ENCODE results near the gene TWF1. TPM values are rescaled to one million over a fixed set of nuclear protein-coding genes. Genes with fewer than 3 reads are reported as not detected.

The TWF1 gene
- 164 TPM for total RNA-seq

DNA sequence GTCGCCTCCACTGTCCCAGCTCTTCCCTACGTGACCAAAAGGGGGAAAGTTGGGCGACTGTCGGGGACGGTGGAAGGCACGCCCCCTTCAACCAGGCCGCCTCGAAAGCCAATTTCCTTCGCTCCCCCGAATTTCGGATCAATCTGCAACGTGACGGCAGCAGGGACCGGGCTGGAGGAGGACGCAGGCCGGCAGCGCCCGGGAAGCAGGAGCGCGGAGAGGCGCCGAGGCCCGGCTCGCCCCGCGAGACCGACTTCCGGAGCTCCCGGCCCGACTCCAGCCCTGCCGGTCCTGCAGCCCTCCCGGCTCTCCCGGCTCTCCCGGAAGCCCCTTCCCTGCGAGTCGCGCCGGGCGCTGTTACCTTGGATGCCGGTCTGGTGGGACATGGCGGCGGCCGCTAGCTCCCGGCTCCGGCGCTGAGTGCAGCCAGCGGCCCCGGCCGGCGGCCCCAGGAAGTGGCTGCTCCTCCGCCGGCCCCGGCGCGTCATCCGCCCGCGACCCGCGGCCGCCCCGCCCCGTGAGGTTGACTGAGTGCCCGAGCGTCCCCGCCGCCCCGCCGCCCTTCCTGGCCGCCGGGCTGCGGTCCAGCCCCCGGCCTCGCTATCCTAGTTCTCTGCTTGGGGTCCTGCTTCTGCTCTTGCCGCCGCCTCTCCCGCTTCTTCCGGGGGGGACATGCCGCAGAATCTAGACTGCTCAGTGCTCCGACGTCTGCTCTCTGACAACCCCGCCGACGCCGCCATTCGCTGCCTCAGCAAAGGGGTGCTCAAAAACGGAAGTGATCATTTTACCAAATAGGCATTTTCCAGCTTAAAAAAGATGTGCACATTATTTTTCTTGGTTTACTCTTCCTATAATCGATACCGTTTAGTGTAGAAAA, at the start of gene TWF1:
Gene TWF1, minus strand, starts transcription at position 458 of the 877 bp plus-strand sequence. Its CDS starts 72 bp downstream, at position 386.
- peak; percentile 97 for ATAC-seq

DNA sequence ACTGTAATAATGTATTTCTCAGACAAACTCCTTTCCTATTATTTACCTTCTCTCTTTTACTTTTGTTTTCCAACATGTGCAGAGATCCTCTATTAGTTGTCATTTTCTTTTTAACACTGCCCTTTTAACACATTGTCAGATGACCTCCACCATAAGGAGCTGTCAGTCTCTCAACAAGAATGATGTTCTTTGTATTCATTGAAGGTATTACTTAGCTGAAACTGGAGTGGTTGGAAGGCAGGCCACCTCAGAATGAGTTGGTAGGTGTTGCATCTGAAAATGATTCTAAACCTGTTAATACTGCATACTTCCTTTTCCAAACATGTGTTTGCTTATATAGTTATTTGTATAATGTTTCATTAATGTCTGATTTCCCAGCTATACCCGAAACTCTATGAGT, 46.6 kb upstream of the TWF1 start:
- ATAC-seq, result peak; percentile 80

DNA sequence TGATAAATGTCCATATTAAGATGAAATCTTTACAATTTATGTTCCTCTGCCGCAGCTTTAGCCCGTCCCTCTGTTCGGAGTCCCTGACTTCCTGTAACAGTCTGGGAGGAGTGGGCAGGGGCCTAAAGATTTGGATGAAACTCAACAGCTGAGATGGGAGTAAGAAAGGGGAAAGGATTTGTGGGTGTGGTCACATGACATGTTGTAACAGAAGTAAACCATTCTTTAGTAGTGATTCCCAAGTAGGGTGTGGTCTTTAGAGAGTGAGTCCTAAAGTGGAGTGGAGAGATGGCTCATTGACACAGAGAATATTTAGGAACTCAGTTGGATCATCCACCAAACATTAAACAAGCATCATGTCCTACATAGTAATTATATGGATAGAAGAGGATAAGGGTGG, 42.7 kb upstream of the TWF1 start:
- peak; percentile 89 for ATAC-seq

DNA sequence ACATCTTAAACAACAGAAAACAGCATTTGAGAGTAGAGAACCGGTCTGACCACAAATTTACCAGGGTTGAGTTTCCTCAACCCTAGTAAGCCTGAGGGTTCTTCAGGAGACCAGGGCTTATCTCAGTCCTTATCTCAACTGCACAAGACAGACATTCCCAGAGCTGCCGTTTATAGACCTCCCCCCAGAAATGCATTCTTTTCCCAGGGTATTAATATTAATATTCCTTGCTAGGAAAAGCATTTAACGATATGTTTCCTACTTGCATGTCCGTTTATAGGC, 42.0 kb upstream of the TWF1 start:
- no peak for ATAC-seq

DNA sequence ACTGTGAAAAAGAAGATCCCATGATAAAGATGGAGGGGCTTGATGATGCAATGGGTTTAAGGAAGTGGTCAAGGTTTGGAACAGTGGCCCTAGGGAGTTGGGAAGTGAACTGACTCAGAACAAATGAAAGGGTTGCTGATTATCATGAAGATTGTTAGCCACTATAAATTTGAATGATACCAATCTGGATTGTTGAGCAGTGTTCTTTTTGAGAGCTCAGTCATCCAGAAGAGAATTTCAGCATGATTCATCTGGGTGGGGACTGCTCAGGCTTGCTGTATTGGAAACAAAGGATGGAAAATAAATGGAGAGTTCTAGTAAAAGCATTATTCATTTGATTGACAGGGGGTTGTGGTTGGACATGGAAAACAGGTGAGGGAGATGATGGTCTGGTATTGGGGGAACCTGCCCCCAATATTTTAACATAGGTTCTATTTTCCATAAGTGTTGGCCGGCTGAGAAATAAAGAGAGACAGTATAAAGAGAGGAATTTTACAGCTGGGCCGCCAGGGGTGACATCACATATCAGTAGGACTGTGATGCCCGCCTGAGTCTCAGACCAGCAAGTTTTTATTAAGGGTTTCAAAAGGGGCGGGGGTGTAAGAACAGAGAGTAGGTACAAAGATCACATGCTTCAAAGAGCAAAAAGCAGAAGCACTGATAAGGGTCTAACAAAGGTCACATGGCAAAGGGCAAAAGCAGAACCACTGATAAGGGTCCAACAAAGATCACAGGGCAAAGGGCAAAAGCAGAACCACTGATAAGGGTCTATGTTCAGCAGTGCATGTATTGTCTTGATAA, 41.5 kb upstream of the TWF1 start:
- peak; percentile 88 for ATAC-seq

DNA sequence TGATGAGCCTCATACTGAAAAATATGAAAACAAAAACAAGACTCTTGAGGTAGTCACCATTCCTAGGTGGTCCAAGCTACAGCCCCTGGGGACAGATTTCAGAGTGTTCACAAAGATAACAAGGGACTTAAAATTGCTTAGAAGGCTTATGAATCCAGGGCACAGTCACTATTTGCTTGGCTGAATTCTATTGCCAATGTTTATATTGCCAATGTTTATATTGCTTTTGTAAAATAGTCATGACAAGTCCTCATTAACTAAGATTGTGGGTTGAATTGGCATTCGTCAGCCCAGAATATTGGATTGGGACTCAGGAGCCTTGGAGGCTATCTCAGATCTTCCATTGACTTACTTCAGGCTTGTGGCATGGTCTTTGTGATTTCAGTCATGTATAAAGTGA, 36.1 kb upstream of the TWF1 start:
- no peak for ATAC-seq

DNA sequence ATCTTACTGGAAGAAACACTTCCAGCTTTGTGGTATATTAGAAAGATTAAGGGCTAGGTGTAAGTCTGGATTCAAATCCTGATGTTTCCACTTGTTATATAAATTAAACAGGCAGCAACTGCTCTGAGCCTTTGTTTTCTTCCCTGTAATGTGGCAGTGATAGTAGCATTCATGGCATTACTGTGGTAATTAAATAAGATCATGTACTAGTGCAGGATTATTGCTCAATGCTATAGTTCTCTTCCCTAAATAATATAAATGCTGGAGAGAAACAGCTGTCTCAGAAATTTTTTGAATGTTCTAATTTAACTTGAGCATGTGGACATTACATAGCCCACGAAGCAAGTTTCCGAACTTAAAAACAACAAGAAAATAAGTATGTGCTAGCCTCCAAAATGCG, 35.1 kb upstream of the TWF1 start:
- ATAC-seq, result no peak

DNA sequence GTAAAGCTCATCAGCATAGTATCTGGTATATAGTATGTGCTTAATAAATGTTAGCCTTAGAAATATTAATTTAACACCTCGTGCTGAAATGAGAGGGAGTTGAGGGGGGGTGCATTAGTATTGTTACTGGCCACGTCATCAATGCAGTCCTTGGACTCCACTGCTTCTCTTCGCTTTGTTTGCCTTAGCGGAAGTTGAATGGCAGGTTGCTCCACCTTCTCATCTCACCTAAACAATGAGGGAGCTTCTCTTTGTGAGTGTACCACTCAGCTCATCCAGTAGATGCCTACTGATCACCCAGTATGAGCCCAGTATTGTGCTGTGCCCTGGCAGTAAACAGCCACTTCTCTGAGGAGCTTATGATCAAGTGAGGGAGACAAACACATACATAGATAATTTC, 34.2 kb upstream of the TWF1 start:
- ATAC-seq, result peak; percentile 56

DNA sequence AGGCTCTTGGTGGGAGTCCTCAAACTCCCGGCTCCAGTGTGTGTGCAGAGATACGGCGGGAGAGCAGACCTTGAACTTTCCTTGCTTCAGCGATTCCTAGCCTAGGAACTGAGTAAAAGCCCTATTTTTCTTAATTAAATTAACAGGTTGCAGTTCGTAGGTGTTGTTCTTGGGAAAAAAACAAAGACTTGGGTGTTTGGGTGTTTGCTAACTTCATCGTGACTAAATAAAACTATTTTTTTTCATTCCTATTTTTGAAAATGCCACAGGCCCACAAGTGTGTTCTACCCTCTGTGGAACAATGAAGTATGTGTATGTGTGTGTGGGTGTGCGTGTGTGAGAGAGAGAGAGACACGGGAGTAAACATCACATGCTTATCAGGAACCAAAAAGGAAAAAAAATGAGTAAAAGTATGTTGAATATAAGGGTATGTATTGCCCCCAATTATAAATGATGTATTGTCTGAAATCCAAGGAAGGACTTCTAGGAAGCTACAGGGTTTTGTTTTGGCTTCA, 30.4 kb upstream of the TWF1 start:
- peak; percentile 35 for ATAC-seq

DNA sequence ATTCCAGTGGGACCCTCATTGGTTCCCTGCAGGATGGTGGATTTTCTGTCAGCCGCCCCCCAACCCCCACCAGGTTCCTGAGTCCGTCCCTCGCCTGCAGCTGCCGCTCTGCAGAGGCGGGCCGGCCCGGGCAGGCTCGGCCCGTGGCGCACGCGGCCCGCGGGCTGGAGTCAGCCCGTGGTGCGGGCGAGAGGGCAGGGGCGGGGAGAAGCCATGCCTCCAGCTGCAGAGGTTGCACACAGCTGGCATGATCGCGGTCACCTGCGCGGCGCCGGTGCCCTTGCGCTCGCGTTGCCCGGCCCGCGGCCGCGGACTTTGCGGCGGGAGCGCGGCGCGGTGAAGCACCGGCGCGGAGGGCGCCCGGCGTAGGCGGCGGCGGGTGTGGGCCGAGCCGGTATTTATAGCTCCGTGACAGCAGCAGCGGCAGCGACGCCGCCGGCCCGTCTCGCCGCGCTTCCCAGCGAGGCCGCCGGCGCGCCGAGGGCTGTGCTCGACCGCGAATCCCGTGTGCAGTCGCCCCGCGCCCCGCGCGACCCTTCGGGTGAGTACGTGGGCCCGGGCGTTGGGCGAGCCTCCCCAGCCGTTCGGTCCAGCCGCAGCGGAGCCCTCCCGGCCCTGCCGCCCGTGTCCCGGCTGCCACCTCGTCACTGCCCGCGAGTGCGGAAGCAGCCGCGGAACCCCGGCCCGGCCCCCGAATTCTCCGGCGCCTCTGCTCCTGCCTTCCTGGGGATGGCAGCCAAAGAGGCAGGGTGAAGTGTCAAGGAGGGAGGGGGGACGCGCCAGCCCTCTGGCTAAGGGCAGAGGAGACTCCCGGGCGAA, 29.7 kb upstream of the TWF1 start, which contains the start of gene TMEM117:
Gene TMEM117, plus strand, starts transcription at position 426 of the 819 bp plus-strand sequence.
- peak; percentile 79 for ATAC-seq

DNA sequence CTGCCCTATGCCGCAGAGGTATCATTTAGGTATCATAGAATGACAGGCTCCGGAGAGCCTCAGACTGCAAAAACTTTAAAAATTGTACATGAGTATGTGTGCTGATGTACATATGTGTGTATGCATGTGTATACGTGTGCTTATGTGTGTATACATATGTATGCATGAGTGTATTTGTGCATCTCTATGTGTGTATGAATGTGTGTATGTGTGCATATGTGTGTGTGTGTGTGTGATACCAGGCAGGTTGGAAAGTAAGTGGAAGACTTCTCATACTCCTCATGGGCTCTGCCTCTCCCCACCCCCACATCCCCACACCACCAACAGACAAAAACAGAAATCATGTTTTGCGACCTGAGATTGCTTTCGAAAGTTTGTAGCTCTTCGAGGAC, 29.1 kb upstream of the TWF1 start:
- peak; percentile 31 for ATAC-seq

DNA sequence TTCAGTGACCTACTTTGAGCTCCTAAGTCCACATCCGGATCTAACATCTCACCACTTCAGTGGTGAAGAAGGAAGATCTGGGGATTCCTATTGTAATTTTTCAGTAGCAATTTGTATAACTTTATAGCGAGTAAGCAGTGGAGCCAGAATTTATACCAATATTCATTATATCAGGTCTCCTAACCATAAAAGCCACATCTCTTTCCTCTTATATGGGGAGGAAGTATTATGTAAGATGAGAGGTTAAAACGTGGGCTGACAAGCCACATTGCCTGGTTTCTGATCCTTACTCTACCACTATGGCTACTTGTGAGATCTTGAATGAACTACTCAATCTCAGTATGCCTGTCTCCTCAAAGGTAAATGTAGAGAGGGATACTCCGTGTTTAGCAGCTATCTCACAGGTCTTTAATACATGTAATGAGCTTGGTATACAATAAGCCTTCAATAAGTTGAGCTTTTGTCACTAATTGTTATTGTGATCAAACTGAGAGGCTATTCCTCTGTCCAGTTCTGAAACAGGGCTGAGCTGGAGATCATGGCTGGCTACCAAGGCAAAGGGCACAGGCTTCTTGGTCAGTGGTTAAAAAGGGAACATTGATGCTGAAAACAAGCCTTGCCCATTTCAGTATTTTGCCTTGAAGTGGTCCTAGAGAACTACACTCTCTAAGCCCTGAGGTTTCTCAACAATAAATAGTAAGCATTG, 26.5 kb upstream of the TWF1 start:
- ATAC-seq, result no peak

DNA sequence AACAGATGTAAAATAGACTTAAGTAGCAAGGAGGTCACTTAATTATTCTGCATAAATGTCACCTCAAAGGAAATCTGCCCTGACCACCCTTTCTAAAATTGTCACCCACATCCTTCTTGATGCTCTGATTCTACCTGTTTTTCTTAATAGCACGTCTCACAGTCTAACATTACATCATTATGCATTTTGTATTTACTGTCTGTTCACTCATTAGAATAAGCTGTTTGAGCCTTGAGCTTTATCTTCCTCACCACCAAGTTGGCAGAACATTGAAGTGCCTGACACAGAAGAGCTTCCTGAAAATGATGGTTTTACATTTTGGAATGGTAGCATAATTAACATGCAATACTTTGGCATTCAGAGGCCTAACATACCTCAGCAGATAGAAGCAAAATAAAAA, 21.0 kb upstream of the TWF1 start:
- no peak for ATAC-seq

DNA sequence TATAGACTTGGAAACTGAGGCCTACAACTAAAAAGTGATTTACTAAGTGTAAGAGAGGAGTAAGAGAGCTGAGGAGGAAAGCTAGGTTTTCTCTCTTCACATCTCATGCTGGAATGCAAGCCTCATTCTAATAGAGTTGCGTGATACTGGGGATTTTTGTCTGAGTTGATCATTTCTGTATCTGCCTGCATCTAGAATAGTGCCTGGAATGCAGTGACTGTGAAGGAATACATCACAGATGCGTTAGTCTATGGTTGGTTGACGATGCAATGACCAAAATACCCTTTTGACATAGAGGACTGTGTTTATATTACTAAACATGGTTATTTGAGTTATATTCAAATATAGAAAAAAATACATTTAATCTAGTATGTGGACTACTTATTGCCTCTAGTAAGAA, 20.6 kb upstream of the TWF1 start:
- no peak for ATAC-seq

DNA sequence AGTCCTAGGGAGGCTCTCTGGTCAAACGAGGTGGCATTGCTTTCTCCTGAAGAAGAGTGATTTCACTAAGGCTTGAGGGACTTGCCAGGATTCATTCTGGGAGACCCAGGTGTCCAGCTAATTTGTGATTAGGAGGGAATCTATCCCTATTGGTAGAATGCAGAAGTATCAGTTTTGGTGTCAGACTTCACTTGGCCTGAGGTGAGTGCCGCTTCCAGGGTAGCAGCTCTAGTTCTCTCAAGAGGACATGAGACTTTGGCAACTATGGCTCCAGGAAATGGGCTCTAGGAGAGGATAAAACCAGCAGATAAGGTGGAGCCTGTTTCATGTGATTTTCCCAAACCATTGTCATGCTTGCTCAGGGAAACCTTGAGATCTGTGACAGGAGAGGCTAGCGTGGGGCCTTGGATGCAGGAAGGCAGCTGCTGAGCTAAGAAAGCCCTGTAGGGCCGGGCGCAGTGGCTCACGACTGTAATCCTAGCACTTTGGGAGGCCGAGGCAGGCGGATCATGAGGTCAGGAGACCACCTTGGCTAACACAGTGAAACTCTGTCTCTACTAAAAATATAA, 18.2 kb upstream of the TWF1 start:
- no peak for ATAC-seq

DNA sequence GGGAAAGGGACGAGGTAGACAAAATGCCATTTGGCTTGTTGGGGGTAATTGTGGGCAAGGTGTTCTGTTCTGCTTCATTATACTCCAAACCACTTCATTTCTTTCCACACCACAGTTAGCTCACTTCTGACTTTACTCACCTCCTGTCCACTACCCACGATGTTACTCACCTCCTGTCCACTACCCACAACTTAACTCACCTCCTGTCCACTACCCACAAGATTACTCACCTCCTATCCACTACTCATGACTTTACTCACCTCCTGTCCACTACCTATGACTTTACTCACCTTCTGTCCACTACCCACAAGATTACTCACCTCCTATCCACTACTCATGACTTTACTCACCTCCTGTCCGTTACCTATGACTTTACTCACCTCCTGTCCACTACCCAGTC, 10.1 kb upstream of the TWF1 start:
- ATAC-seq, result peak; percentile 43

DNA sequence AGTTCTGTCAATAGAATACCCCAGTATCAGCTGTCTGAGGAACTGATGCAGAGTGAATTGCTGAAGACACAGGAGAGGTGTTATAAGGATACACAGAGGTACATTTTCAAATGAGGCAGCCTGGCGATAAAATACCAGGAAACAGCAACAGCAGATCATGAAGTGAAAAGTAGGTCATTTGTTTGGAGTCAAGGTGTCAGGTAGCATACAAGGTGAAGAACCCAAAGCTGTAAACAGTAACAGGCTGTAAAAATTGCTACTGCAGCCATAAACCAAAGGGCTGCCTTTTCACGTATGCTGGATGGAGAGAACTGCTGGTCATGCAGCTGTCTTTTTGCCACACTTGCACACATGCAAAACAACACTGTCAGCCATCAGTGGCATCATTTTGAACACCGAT, 9.3 kb upstream of the TWF1 start:
- no peak for ATAC-seq

DNA sequence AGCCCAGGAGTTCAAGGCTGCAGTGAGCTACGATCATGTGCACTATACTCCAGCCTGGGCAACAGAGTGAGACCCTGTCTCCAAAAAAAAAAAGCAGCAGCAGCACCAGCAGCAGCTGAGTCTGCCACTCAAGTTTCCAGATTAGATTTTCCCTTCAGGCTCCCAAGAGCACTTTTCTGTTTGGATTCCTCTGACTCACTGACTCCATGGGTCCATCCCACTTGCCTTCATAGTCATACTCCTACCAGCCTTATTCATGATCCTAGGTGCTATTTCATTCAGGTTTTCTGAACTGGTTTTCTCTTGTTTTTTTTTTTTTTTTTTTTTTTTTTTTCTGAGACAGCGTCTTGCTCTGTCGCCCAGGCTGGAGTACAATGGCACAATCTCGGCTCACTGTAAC, 6.8 kb upstream of the TWF1 start:
- peak; percentile 93 for ATAC-seq

DNA sequence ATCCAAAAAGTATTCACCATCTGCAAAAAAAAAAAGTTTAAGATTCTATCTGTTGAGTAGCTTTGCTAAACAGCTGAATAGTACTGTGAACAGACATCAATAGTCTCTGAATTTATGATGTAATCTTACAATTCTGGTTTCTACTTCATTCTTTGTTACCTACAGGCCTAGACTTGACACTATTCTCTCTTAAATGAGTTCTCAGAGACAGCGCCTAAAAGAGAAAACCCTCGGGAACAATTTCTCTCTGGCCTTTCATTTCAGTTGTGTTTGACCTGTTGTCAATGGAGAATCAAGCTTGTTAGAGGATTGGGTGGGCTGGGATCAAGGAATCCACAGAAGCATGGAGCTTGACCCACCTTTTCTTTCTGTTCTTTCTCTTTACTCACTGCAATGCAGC, 5.9 kb upstream of the TWF1 start:
- peak; percentile 77 for ATAC-seq

DNA sequence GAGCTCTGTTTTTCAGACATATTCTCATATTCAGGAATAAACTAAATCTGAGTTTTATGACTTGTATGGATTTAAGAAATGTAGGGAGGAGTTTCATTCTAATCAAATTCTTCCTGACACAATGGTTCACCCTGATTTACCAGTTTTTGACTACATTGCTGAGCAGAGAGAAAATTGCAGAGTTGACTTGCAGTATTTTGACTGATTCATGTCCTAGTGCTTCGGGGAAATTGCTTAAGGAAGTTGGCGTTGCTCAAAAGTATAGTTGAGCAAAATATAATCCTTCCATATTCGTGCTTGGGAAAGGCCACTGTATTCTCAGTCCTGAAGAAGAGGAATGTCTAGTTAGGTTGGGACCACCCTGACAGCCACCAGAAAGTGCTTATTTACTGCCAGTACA, 1.3 kb upstream of the TWF1 start:
- peak; percentile 73 for ATAC-seq

DNA sequence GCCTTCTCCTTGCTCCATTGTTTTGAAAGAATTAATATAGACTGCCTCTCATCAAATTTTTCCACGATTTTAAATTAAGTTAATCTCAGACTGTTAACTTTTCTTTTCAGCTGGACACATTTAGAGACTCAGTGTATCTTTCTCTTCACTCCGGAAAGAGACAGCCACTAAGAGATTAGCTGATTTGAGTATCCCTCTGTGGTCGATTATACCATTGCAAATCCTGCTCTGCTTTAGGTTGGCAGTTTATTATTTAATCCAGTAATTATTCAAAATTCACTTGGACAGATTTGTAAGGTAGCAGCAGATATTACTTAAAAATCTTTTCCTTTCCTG, 588 bp upstream of the TWF1 start:
- ATAC-seq, result no peak

Measured in esophagus mucosa (tissue), 1 donor.